ENCODE results near the gene IGSF1.
A peak's percentile ranks its signal among the peaks of the same experiment; 100 is the strongest.
"Not testable (repeated sequence)": the region's sequence is repeated elsewhere in the genome, so short reads cannot be mapped to it uniquely, and the experiment has no call there.

The IGSF1 gene

GRCh38 chrX:131271826-131272225 lies 17.3 kb downstream of the IGSF1 start:
- no peak for DNase-seq (ENCODE audit: low spot score)

GRCh38 chrX:131271274-131271673 lies 17.8 kb downstream of the IGSF1 start:
- DNase-seq (ENCODE audit: low spot score) = no peak

GRCh38 chrX:131270080-131270479 lies 19.0 kb downstream of the IGSF1 start:
- DNase-seq (ENCODE audit: low spot score) = no peak

GRCh38 chrX:131264665-131265064 lies 24.4 kb downstream of the IGSF1 start:
- no peak for DNase-seq (ENCODE audit: low spot score)

- no peak for DNase-seq (ENCODE audit: low spot score)
Measured at GRCh38 chrX:131264053-131264452, 25.1 kb downstream of the IGSF1 start.

GRCh38 chrX:131262738-131263679 lies 26.1 kb downstream of the IGSF1 start:
- peak; percentile 4 for DNase-seq (ENCODE audit: low spot score)

- DNase-seq (ENCODE audit: low spot score) = no peak
Measured at GRCh38 chrX:131262200-131262599, 26.9 kb downstream of the IGSF1 start.

GRCh38 chrX:131257367-131257766 lies 31.7 kb downstream of the IGSF1 start:
- no peak for DNase-seq (ENCODE audit: low spot score)

- DNase-seq (ENCODE audit: low spot score) = not testable (repeated sequence)
Measured at GRCh38 chrX:131250984-131251738, 37.9 kb downstream of the IGSF1 start.

- DNase-seq (ENCODE audit: low spot score) = no peak
Measured at GRCh38 chrX:131239057-131239456, 50.0 kb downstream of the IGSF1 start.

- no peak for DNase-seq (ENCODE audit: low spot score)
Measured at GRCh38 chrX:131237363-131237762, 51.7 kb downstream of the IGSF1 start.

- no peak for DNase-seq (ENCODE audit: low spot score)
Measured at GRCh38 chrX:131235768-131236545, 53.1 kb downstream of the IGSF1 start.

- no peak for DNase-seq (ENCODE audit: low spot score)
Measured at GRCh38 chrX:131227608-131228007, 61.5 kb downstream of the IGSF1 start.

- DNase-seq (ENCODE audit: low spot score) = no peak
Measured at GRCh38 chrX:131226591-131226990, 62.5 kb downstream of the IGSF1 start.

- no peak for DNase-seq (ENCODE audit: low spot score)
Measured at GRCh38 chrX:131225078-131225477, 64.0 kb downstream of the IGSF1 start.

Measured in cerebellar cortex (tissue), 1 donor.